Hematopoietic multipotent progenitor cell treated with erythropoietin and hydrocortisone succinate and interleukin-3 and kit ligand, for 6 days (in vitro differentiated cells): ENCODE data around the gene KCNMB1.
"Not testable (repeated sequence)": the region's sequence is repeated elsewhere in the genome, so short reads cannot be mapped to it uniquely, and the experiment has no call there.

Experiments used
- DNase-seq: peaks from one replicate; pipeline ENCODE4 v3.0.0-alpha.2; 2015

The KCNMB1 gene

DNA sequence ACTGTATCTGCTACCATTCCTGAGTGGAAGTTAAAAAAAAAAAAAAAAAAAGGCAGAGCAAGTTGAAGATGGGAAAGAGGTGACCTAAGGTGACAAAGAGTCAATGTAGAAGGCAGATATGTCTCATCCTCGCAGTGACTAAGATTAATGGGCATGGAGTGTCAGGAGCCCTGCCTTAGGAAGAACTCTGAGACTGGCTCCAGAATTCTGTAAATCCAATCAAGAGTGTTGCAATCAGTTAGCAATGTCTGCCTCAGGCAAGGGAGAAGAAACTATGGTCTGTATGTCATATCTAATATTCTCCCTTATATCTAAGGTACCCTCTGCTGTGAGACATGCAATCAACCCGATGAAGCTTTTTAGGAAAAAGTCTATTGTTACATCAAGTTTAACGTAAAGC, 24.7 kb upstream of the KCNMB1 start:
- DNase-seq: no peak

DNA sequence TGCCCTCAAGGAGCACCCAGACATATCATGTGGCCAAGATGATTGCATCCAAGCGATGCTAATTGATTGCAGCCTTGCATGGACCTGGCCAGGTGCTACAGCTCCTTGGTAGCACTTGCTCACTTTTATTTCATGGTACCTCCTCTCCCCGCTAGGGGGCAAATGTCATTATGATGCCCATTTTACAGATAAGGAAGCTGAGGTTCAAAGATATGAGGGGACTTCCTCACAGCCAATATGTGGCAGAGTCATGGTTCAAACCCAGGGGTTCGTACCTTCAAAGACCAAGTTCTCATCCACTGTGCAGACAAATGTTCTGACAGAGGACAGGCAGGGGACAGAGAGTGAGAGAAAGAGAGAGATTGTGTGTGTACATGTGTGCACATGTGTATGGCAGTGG, 21.9 kb upstream of the KCNMB1 start:
- DNase-seq: no peak

DNA sequence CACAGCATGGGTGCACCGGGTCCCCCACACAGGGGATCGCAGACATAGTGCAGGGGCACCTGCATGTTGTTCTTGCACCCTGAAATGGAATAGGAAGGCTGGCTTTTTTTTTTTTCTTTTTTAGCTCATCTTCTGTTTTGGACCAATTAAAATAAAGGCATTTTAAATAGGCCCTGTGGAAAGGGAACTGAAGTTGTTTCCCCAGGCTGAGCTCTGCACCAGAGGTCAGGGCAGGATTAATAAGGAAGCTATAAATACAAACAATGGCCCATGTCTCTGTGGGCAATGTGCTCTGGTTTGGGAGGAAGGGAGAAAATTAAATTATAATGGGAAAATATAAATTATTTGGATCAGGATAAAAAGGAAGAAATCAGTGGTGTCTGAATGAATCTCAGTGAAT, 21.2 kb upstream of the KCNMB1 start:
- no peak for DNase-seq

DNA sequence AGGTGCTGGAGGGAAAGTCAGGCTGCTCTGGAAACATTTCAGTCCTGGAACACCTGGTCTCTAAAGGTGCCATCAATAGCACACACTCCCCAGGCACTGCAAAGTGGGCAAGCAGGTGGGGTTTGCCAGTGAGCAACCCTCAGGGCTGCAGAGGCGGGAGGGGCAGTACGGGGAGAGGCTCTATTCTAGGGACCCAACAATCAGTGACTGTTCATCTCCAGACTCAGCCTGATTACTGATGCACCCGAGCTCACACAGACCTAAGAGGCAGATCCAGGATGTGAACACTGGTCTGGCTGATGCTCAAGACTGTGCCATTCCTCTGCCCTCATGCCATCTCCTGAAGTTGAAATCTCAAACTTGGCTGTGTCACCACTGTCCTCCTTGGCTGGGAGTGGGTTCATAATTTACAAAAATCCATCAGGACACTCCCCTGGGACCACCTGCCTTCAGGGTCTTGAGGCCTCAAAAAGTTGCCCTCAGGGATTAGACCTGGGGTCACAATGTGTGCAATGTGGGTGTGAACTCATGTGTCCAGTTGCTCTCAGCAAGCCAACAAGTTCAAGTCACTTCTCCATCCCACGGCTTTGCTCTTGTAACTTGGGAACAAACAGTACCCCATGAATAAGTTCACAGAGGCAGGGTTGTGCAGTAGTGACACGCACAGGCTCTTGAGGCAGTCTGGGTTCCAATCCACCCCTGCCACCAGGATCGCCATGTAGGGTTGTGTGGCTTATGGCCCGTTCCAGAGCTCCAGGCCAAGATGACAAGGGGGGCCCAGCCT, 19.9 kb upstream of the KCNMB1 start:
- no peak for DNase-seq

DNA sequence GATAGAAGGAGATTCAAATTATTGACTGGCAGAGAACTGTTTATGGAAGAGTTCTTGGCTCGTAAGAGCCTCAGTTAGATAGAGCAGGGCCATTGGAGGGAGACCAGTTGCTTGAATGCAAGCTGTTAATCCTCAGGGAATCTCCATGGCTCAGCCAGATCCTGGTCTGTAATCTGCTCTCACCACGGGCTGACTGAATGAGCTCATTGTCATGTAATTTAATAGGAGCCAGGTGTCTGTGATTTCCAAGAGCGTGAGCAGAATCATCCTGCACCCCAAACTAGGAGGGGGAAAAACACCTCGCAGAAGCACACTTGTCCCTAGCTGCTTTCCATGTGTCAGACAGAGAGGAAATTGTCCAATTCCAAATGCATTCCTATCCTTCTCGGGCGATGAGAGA, 19.1 kb upstream of the KCNMB1 start:
- no peak for DNase-seq

DNA sequence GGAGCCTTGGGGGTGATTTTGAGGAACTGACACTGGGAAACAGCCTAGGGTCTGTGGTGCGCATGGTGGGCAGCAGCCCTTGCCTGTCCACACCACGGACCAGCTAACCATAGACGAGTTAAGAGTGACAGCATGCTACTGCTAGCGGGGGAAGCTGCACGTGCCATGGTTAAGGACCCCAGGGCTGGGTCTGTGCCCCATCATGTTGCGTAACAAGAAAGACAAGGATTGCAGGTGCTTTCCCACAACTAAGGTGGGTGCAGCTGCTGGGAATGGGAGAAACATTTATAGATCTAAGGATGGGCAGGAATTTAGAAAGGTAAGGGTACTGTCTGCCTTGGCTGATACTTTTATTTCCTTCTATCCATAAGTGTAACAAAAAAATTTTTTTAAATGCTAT, 17.9 kb upstream of the KCNMB1 start:
- DNase-seq: no peak

DNA sequence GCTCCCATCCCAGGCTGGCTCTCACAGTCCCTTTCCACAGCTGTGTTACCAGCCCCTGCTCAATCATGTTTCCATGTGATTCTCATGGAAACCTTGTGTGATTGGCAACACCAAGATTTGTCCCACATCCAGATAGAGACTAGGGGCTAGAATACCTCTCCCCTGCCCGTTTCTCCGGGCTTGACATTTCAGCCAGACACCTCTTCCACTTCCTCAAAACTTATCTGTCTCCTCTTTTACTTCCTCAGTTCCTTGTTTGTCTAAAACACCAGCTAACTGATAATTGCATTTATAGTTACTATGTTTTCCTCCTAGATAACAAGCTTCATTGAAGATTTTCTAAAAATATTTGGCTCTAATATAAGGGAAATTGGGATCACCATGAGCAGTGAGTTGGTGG, 16.6 kb upstream of the KCNMB1 start:
- no peak for DNase-seq

DNA sequence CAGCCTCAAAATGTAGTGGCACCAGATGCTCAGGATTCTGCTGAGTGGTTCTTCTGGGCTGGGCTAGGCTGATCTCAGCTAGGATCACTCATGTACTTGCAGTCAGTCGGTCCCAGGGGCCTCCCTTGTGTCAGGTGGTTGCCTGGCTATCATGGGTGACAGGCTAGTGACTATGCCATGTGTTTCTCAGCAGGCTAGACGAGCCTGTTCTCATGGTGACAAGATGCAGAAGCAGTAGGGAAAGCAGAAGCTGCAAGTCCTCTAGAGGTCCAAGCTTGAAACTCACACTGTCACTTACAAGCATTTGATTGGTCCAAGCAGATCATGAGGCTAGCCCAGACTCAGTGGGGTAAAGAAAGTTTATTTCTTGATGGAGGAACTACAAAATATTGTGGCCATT, 15.2 kb upstream of the KCNMB1 start:
- DNase-seq: peak; percentile 44

DNA sequence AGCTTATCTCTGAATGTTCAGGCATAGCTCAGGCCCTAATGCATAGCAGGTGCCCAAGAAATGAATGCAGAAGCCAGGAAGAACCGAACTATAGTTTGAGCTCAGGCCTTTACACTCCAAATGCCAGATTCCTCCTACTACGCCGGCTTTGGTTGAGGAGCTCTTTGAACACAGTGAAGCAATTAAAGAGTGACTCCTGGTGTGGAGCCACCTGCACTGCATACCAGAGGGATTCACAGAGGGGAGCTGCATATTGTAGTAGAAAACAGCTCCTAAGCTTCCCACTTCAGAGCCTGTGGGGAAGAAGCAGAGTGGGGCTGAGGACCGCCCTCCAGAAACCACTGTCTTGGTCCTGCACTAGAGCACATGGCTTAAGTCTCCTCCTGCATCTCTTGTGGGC, 14.5 kb upstream of the KCNMB1 start:
- DNase-seq: peak; percentile 22

DNA sequence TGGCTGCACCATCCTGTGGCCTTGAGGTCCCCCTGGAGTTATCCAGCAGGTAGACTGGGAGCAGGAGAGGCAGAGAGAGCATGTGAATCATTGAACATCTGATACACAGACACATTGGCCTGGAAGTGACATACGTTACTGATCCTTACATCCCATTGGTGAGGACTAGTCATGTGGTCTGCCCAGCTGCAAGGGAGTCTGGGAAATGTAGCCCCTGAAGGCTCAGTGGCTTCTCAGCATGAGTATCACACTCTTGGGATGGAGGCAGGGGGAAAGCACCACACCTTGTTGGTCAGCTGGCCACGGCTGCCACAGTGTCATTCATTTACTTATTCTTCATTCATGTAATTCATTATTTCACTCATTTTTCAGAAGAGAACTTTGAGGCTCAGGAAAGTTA, 13.3 kb upstream of the KCNMB1 start:
- DNase-seq: no peak

DNA sequence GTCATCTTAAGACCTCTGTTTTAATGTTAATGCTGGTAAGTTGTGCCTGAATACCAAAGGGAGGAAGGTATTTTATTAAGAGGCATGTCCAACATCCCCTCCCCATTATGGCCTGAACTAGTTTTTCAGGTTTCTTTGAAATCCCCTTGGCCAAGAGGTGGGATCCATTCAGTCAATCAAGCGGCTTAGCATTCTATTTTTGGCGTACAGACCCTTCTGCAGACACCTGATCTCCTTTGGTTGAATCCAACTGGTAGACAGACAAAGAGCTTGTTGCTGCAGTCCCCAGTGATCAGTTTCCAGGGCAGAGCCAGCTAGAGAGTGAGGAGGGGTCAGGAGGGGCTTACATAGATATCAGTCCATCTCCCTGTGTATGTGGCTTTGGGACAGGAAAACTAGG, 7.9 kb upstream of the KCNMB1 start:
- no peak for DNase-seq

DNA sequence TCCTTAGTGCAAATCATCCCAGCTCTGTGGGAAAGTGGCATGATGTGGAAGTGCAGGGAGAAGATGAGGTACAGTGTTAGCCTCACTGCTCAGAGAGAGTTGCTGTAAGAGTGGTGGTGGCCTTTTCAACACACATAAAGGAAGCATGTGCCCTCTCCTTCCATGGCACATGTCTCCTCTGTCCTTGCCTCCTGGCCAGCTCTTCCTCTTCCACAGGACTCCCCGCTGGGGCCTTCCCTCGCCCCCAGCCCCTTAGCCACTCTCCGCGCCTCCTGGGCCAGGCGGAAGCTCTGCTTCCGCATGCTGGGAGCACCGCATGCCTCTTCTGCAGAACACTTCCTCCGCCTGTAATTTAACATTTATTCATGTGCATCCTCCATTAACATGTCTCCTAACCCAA, 4.8 kb upstream of the KCNMB1 start:
- DNase-seq: no peak

DNA sequence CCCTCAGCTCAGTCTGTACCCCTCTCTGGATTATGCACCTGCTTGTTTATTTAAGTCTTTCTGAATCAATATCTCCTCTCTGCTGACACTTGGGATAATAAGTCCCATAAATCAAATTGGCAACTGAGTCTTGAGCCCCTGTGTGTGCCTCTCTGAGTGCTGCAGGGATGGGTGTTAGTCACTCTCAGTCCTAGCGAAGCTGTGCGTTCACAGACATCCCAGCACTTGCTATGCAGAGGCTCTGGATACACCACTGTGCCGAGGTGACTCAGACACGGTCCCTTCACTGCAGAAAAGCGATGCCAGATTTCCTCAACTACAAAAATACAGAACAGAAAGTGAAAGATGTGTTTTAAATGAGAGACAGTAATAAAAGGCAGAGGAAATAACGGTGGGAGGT, 4.1 kb upstream of the KCNMB1 start:
- no peak for DNase-seq

DNA sequence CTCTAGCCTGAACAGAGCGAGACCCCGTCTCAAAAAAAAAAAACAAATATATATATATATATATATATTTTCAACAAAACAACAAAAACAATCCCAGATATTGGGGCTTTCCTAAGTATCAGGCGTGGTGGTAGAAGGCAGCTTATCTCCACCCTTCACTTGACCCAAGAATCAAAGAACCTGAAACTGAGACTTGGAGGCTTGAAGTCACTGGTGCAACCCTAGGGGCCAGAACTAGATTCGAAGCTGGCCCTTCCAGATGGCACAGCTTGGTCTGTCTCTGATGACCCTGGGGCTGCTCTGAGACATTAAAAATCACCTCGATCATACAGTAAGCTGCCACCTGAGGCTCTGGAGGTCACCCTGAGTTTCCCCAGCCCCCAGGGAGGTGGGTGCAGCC, 1.3 kb upstream of the KCNMB1 start:
- no peak for DNase-seq

DNA sequence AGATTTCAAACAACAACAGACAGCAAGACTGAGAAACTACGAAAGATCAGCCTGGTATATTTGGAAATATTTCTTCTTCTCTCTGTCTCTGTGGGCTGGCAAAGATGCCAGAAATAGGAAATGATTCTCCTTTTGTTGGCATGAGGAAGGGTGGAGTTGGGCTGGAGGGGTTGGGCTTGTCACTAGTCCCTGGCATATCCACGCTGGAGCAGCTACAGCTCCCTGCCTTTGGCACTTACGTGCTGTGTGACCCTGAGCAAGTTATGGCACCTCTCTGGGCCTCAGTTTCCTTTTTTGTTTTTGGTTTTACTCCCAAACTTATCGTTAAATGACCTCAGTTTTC, 354 bp upstream of the KCNMB1 start:
- no peak for DNase-seq

DNA sequence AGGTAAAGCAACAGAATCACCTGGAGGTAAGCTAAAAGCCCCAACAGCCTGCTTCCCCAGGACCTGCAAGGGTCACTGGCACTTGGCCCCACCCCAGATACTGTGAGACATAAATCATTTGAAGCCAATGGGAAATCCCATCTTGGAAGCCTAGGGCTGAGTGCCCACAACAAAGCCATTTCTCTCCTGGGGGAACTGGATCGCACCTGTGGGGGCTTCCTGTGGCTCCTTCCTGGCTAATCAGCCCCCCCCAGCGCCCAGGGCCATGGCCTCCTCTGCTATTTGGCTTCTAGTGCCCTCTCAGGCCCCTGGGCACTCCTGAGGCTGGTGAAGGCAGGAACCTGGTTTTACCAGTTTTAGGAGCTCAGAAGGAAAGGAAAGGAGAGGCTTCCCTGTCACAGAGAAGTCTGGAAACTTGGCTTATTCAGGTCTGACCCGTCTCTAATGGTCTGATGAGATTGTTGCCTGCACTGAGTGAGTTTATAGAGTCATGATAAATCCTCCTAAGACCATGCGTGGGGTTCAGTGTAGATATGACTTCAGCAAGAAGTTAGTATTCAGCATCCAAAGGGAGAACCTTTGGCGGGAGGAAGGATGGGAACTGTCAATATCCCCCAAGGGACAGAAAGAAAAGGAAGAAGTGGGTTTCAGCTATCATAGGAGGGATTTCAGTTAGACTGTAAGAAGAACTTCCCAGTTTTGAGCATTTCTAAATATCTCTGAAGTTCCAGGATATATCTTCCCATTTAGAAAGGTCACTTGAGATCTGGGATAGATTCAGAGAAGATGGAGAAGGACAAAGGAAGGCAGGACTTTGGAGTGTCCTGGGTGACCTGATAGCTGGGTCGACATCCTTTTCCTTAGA, 1.2 kb downstream of the KCNMB1 start:
- DNase-seq: no peak

DNA sequence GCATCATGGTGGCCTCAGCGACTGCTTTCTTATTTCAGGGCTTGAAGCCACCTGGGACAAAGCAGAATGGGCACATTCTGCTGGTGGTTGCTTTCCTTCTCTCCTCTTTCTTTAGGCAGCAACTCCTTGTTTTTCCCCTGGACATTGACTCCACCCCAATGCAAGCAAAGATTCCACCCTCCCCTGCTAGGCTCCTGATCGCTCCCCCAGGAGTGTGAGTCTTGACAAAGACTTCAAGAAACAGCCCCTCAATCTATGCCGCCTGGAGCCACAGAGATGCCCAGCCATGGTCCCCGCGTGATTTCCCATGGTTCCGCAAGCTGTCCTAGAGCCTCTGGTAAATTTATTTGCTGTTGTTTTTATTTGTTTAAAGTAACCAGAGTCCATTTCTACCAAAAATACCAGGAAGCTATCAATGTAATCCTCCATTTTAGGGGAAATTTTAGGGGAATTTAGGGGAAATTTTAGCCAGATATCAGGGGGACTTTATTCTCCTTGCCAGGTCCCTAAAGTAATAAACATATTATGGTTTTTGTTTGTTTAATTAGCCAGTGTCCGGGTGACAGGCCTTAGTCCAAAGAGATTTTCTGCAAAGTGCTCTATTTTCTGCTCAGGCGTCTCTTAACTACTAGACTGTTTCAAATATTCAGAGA, 2.3 kb downstream of the KCNMB1 start:
- no peak for DNase-seq

DNA sequence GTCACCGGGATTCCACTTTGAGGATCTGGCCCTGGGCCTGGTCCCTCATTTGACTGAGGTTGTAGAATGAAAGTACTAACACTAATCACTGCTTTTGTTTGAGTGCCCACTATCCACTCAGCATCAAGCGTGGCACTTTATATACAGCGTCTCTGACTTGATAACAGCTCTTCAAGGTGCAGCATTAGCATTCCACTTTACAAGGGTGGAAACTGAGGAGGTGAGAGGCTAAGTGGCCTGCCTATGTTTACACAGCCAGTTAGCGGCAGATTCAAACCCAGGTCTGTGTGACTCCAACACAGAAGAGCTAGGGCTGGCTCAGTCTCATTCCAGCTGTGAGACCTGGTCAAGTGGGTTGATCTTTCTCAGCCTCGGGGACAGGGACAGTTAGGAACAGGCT, 5.9 kb downstream of the KCNMB1 start:
- DNase-seq: no peak

DNA sequence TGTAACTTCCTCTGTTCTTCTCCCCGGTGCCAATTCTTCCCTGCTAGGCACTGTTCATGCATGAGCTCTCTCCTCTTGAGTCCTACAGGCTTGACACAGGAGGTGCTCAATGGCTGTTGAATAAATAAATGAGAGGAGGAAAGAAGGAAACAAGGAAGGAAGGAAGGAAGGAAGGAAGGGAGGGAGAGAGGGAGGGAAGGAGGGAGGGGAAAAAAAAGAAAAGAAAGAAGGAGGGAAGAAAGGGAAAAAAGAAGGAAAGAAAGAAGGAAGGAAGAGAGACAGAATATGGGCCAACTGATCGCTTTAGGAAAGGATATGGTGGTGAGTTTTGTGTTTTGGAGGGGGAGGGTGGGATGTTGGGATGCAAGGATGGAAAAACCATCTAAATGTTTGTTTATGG, 6.4 kb downstream of the KCNMB1 start:
- DNase-seq: no peak

DNA sequence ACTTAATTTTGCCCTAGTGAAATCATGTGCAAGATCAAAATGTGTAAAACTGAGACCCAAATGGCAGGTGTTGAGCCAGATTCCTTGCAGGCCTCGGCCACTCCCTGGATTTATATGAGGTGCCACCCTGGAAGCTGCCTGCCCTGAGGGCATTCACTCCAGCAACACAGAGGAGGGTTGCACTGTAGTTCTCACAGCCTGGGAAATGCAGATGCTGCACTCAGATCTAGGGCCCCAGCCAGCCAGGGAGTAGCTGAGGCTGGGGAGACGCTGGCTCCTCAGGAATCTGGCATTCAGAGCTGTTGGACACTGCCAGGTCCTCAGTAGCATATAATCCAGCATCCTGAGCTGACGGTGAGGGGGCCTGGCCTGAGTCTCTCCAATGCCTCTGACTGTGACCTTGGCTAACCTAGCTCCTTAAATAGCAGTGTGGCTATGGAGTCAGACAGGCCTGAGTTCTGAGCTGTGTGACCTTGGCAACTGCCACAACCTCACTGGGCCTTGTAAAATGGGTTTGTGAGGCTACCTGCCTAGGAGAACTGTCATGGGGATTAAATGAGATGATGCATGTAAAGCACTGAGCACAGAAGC, 8.7 kb downstream of the KCNMB1 start:
- no peak for DNase-seq

DNA sequence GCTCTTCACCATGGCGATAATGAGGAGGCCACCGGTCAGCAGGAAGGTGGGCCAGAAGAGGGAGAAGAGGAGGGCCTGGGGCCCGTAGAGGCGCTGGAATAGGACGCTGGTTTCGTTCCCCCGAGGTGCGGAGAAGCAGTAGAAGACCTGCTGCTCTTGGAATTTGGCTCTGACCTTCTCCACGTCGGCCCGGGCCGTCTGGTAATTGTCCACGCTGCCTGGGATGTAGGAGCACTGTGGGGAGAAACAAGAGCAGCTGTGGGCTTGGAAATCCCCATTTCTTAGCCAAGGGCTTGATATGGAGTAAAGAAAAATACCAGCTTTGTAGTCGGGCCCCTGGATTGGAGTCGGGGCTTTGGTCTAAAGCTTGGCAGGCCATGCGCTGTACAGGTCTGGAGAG, 10.4 kb downstream of the KCNMB1 start:
- DNase-seq: no peak

DNA sequence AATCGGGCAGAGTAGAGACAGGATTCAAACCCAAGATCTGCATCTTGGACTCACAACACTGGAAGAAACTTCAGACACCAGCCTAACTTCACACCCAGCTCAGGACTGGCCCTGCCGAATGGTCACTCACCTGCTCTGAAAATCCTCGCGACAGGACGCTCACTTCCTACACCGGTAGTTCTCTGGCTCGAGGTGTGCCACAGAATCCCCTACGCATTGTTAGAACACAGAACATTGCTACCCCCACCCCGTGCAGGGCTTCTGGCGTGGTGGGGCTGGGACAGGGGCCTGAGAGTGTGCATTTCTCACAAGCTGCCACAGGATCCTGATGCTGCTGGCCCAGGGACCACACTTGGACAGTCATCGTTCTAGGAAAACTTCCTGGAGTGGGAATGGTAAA, 12.1 kb downstream of the KCNMB1 start:
- DNase-seq: no peak

DNA sequence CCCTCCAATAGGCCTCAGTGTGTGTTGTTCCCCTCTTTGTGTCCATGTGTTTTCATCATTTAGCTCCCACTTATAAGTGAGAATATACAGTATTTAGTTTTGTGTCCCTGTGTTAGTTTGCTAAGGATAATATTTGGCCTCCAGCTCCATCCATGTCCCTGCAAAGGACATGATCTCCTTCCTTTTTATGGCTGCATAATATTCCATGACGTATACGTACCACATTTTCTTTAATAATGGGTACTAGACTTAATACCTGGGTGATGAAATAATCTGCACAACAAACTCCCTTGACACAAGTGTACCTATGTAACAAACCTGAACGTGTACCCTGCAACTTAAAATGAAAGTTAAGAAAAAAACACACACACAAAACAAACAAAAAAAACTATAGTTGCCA, 12.6 kb downstream of the KCNMB1 start:
- DNase-seq: not testable (repeated sequence)

DNA sequence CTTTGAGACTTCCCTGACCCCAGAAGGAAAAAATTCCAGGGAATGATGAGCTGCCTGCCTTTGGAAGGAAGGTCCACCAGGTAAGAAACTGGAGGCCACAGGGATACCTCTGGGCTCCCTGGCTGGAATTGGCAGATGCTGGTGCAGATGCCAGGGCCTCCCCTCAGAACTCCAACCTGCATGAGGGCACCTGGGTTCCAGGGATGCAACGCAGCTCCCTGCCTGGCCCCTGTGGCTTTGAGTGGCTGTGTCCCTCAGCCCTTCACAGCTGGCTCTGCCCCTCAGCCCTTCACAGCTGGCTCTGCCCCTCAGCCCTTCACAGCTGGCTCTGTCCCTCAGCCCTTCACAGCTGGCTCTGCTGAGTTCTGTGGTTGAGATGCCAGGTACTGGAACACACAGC, 13.9 kb downstream of the KCNMB1 start:
- DNase-seq: no peak
